Measurements from ENCODE around the gene LRRC7.

The LRRC7 gene

GRCh38 chr1:70083519-70083918 lies 515.8 kb downstream of the LRRC7 start:
- in situ Hi-C loops (cut with MboI; ENCODE audit: low sequenced_read_pairs) = no loop called here

- in situ Hi-C loops (cut with MboI; ENCODE audit: low sequenced_read_pairs) = no loop called here
Measured at GRCh38 chr1:70084314-70084915, 516.7 kb downstream of the LRRC7 start.

- in situ Hi-C loops (cut with MboI; ENCODE audit: low sequenced_read_pairs) = no loop called here
Measured at GRCh38 chr1:70085521-70085920, 517.8 kb downstream of the LRRC7 start.

- in situ Hi-C loops (cut with MboI; ENCODE audit: low sequenced_read_pairs) = no loop called here
Measured at GRCh38 chr1:70086897-70087296, 519.2 kb downstream of the LRRC7 start.

- in situ Hi-C loops (cut with MboI; ENCODE audit: low sequenced_read_pairs) = no loop called here
Measured at GRCh38 chr1:70090141-70090540, 522.4 kb downstream of the LRRC7 start.

- in situ Hi-C loops (cut with MboI; ENCODE audit: low sequenced_read_pairs) = no loop called here
Measured at GRCh38 chr1:70090875-70091274, 523.2 kb downstream of the LRRC7 start.

GRCh38 chr1:70091811-70092210 lies 524.1 kb downstream of the LRRC7 start:
- in situ Hi-C loops (cut with MboI; ENCODE audit: low sequenced_read_pairs) = no loop called here

- in situ Hi-C loops (cut with MboI; ENCODE audit: low sequenced_read_pairs) = no loop called here
Measured at GRCh38 chr1:70092526-70092925, 524.8 kb downstream of the LRRC7 start.

- in situ Hi-C loops (cut with MboI; ENCODE audit: low sequenced_read_pairs) = no loop called here
Measured at GRCh38 chr1:70093250-70093975, 525.7 kb downstream of the LRRC7 start.

- in situ Hi-C loops (cut with MboI; ENCODE audit: low sequenced_read_pairs) = no loop called here
Measured at GRCh38 chr1:70101231-70101630, 533.5 kb downstream of the LRRC7 start.

- in situ Hi-C loops (cut with MboI; ENCODE audit: low sequenced_read_pairs) = no loop called here
Measured at GRCh38 chr1:70101774-70102173, 534.1 kb downstream of the LRRC7 start.

GRCh38 chr1:70103770-70104169 lies 536.0 kb downstream of the LRRC7 start:
- in situ Hi-C loops (cut with MboI; ENCODE audit: low sequenced_read_pairs) = no loop called here

- in situ Hi-C loops (cut with MboI; ENCODE audit: low sequenced_read_pairs) = no loop called here
Measured at GRCh38 chr1:70109241-70109640, 541.5 kb downstream of the LRRC7 start.

- in situ Hi-C loops (cut with MboI; ENCODE audit: low sequenced_read_pairs) = no loop called here
Measured at GRCh38 chr1:70112838-70113237, 545.1 kb downstream of the LRRC7 start.

GRCh38 chr1:70115315-70115714 lies 547.6 kb downstream of the LRRC7 start:
- in situ Hi-C loops (cut with MboI; ENCODE audit: low sequenced_read_pairs) = no loop called here

- in situ Hi-C loops (cut with MboI; ENCODE audit: low sequenced_read_pairs) = no loop called here
Measured at GRCh38 chr1:70117046-70117445, 549.3 kb downstream of the LRRC7 start.

- in situ Hi-C loops (cut with MboI; ENCODE audit: low sequenced_read_pairs) = loop anchor here (25.0 kb wide), 1 partner anchor 353 kb away; no protein-coding TSS in a partner anchor
Measured at GRCh38 chr1:70134148-70134547, 566.4 kb downstream of the LRRC7 start.

- in situ Hi-C loops (cut with MboI; ENCODE audit: low sequenced_read_pairs) = loop anchor here (25.0 kb wide), 1 partner anchor 347 kb away; no protein-coding TSS in a partner anchor
Measured at GRCh38 chr1:70140343-70140742, 572.6 kb downstream of the LRRC7 start.

GRCh38 chr1:70140894-70141293 lies 573.2 kb downstream of the LRRC7 start:
- in situ Hi-C loops (cut with MboI; ENCODE audit: low sequenced_read_pairs) = loop anchor here (25.0 kb wide), 1 partner anchor 346 kb away; no protein-coding TSS in a partner anchor

GRCh38 chr1:70142075-70142474 lies 574.4 kb downstream of the LRRC7 start:
- in situ Hi-C loops (cut with MboI; ENCODE audit: low sequenced_read_pairs) = loop anchor here (25.0 kb wide), 1 partner anchor 345 kb away; no protein-coding TSS in a partner anchor

- in situ Hi-C loops (cut with MboI; ENCODE audit: low sequenced_read_pairs) = loop anchor here (25.0 kb wide), 1 partner anchor 344 kb away; no protein-coding TSS in a partner anchor
Measured at GRCh38 chr1:70143048-70143659, 575.4 kb downstream of the LRRC7 start.

GRCh38 chr1:70146488-70146887 lies 578.8 kb downstream of the LRRC7 start:
- in situ Hi-C loops (cut with MboI; ENCODE audit: low sequenced_read_pairs) = loop anchor here (25.0 kb wide), 1 partner anchor 341 kb away; no protein-coding TSS in a partner anchor
